CD8-positive, alpha-beta memory T cell (primary cell): Measurements from ENCODE around the gene DCAF11. TPM values are rescaled to one million over a fixed set of nuclear protein-coding genes. Genes with fewer than 3 reads are reported as not detected.

Source experiments
- CTCF ChIA-PET: fragments of 350-600 bp; sonication (Branson Sonifier 250); formaldehyde crosslinking; loops from one replicate; lab custom pipeline; 2021; ENCODE audit warnings: antibody characterized with exemption; lab: Charles Lee
- POLR2A ChIA-PET: fragments of 350-600 bp; sonication (Branson Sonifier 250); formaldehyde crosslinking; loops from one replicate; lab custom pipeline; 2021; ENCODE audit warnings: antibody characterized with exemption; lab: Charles Lee
- DNase-seq, 5 donors: peaks; one replicate each; pipeline versions ENCODE4 v3.0.0 to v3.0.0-alpha.2; 2020 to 2022; ENCODE audit warnings: mixed read lengths in 1 of 5
- H3K27ac ChIP-seq: one replicate; pipeline ENCODE4 v1.7.0; 2013; ENCODE audit warnings: low read depth, mild to moderate bottlenecking, low read length, moderate library complexity
- H3K27me3 ChIP-seq: 2 replicates; pipeline ENCODE4 v1.7.0; 2013; ENCODE audit warnings: low read length, mild to moderate bottlenecking; ENCODE audit not compliant: insufficient read depth, poor library complexity, severe bottlenecking
- H3K36me3 ChIP-seq: 2 replicates; pipeline ENCODE4 v1.7.0; 2013; ENCODE audit warnings: mild to moderate bottlenecking, low read length, moderate library complexity; ENCODE audit not compliant: insufficient read depth
- H3K4me1 ChIP-seq: 2 replicates; pipeline ENCODE4 v1.7.0; 2013; ENCODE audit warnings: mild to moderate bottlenecking, low read length, moderate library complexity; ENCODE audit not compliant: insufficient read depth
- H3K4me3 ChIP-seq: 2 replicates; pipeline ENCODE4 v1.7.0; 2013; ENCODE audit warnings: mild to moderate bottlenecking, low read length
- H3K9me3 ChIP-seq: 2 replicates; pipeline ENCODE4 v1.7.0; 2013; ENCODE audit warnings: mild to moderate bottlenecking, low read length
- H3K27ac Mint-ChIP-seq, 8 donors: one replicate each; pipeline ENCODE4 v1.8.0; 2020 to 2021; ENCODE audit warnings: mixed read lengths in 8 of 8, mild to moderate bottlenecking in 6 of 8, inconsistent platforms in 3 of 8, moderate library complexity in 3 of 8
- H3K27me3 Mint-ChIP-seq, 2 donors: one replicate each; pipeline ENCODE4 v1.8.0; 2020 to 2021; ENCODE audit warnings: mixed read lengths in 2 of 2, mild to moderate bottlenecking in 1 of 2, moderate library complexity in 1 of 2
- H3K36me3 Mint-ChIP-seq, 3 donors: one replicate each; pipeline ENCODE4 v1.8.0; 2020 to 2021; ENCODE audit warnings: mixed read lengths in 3 of 3, inconsistent platforms in 1 of 3, mild to moderate bottlenecking in 1 of 3
- H3K4me1 Mint-ChIP-seq, 3 donors: one replicate each; pipeline ENCODE4 v1.8.0; 2020 to 2021; ENCODE audit warnings: mixed read lengths in 3 of 3, inconsistent platforms in 1 of 3, mild to moderate bottlenecking in 1 of 3
- H3K4me3 Mint-ChIP-seq, 7 donors: one replicate each; pipeline ENCODE4 v1.8.0; 2020 to 2021; ENCODE audit warnings: mixed read lengths in 7 of 7, mild to moderate bottlenecking in 6 of 7, moderate library complexity in 4 of 7, inconsistent platforms in 2 of 7
- H3K9me3 Mint-ChIP-seq, 5 donors: one replicate each; pipeline ENCODE4 v1.8.0; 2020 to 2022; ENCODE audit warnings: mixed read lengths in 5 of 5, mild to moderate bottlenecking in 3 of 5, moderate library complexity in 2 of 5, inconsistent platforms in 1 of 5
- polyA plus RNA-seq: library from polyadenylated mRNA; unstranded; fragments of 300-500 nt; fragmentation: Illumina TruSeq; gene quantifications from one replicate; pipeline ENCODE4 v1.2.3, GENCODE V29; 2021
- total RNA-seq, 2 experiments: library from RNA; stranded (reverse); gene quantifications; one replicate each; pipeline ENCODE4 v1.2.3, GENCODE V29; 2021

The DCAF11 gene
- total and polyA plus RNA-seq, 3 experiments from 2014 or later, result 69.0 to 83.9 (median 72.4) TPM

DNA sequence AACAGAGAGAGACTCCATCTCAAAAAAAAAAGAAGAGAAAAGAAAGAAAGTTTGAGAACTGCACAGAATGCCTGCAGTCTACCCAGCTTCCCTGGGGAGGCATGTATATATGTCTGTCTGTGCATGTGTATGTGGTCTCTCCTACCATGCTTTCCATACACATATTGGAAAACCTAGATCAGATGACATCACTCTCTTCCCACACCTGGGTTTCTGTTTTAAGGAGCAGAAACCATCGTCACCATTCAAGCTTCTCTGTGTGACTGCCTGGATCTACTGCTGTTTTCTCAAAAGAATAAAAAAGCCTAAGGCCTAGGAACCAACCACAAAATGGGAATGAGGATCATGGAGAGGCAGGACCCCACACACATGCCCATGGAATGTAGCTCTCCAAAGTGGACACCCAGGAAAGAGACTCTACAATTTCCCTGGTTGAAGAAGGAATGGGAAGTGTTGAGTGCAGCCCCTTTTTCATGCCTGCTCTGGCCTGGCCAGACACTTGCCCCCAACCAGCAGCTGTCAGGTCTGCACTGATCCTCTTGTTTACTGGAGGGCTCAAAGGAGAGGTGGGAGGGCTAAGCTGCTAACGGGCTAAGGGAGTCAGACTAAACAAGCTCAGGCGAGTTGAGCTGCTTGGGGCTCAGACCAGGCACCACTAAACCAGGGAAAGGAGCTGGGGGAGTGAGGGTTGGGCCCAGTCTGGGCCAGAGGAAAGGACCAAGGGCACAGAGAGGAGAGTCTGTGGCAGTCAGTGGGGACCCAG is 28.2 kb upstream of the DCAF11 start:
- H3K4me1 Mint-ChIP-seq, result peaks cover 9 to 19% (median 17%) of the 10 kb centered on the region in 3 donors
- no peak for DNase-seq
- H3K27me3 Mint-ChIP-seq, result no peaks in the 10 kb centered on the region
- ChIA-PET CTCF (interaction anchor here (1.5 to 8.6 kb wide), 2 partner anchors 22 to 29 kb away, joined by 8 to 67 read pairs; no protein-coding TSS in a partner anchor), POLR2A (interaction anchor here (0.7 kb wide), 1 partner anchor 28 kb away, joined by 3 read pairs; the partner anchor contains the start of genes DCAF11 and NRL)
- Histone ChIP-seq H3K4me1 (no peaks in the 10 kb centered on the region), H3K27me3 (no peaks in the 10 kb centered on the region), H3K36me3 (no peaks in the 10 kb centered on the region), H3K4me3 (no peak overlapping the region), H3K27ac (no peak overlapping the region), H3K9me3 (no peaks in the 10 kb centered on the region)
- peak overlapping the region in 1 of 8 donors; percentile 43 for H3K27ac Mint-ChIP-seq
- peak overlapping the region in 1 of 7 donors; percentile 29 for H3K4me3 Mint-ChIP-seq
- peaks cover 0 to 1% (median 0%) of the 10 kb centered on the region in 3 donors for H3K36me3 Mint-ChIP-seq
- H3K9me3 Mint-ChIP-seq, result no peaks in the 10 kb centered on the region

DNA sequence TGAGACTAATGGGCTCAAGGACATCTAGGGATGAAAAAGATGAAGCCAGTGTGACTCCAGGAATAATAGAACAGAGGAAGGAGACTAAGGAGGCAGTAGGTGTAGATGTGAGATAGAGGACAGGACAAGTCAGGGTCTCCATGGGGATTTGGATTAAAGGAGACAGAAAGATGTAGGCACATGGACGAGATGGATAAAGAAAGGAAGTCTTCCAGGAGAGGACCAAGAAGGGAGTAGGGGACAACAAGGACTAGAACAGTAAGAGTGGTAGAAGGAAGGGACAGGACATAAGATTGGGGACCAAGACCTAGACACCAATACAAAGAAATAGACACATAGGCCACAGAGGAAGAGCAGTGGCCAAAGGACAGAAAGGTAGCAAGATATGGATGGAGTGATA is 27.6 kb upstream of the DCAF11 start:
- H3K4me3 Mint-ChIP-seq, result peak overlapping the region in 1 of 7 donors; percentile 50
- no peaks in the 10 kb centered on the region for H3K4me1 ChIP-seq
- no peak overlapping the region for H3K27ac ChIP-seq
- ChIA-PET POLR2A (interaction anchor here (0.7 kb wide), 1 partner anchor 28 kb away, joined by 3 read pairs; the partner anchor contains the start of genes DCAF11 and NRL), CTCF (interaction anchor here (1.5 to 8.6 kb wide), 2 partner anchors 22 to 29 kb away, joined by 8 to 67 read pairs; no protein-coding TSS in a partner anchor)
- H3K27me3 ChIP-seq, result no peaks in the 10 kb centered on the region
- H3K9me3 ChIP-seq, result no peaks in the 10 kb centered on the region
- H3K36me3 ChIP-seq, result no peaks in the 10 kb centered on the region
- H3K27ac Mint-ChIP-seq, result peak overlapping the region in 4 of 8 donors; percentile 2 to 43 (median 6)
- peaks cover 7 to 16% (median 13%) of the 10 kb centered on the region in 3 donors for H3K4me1 Mint-ChIP-seq
- DNase-seq, result no peak
- no peaks in the 10 kb centered on the region for H3K27me3 Mint-ChIP-seq
- H3K9me3 Mint-ChIP-seq, result no peaks in the 10 kb centered on the region
- no peak overlapping the region for H3K4me3 ChIP-seq
- no peaks in the 10 kb centered on the region for H3K36me3 Mint-ChIP-seq

DNA sequence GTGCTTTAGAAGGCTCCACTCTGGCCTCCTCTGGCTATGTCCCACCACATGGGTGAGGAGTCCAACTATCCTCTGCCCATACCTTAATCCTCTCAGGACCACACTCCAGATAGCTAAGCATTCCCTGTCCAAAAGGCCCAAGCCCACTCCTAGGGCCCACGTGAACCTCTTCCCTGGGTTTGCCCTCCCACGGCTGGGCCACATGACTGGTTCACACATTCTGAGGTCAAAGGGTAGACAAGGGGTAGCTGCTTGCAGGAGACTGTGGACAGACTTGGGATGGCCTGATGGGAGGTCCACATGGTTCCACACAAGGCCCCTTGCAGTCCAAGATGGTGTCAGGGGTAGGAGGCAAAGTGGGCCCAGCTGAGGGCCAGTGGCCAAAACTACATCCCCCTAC is 26.5 kb upstream of the DCAF11 start:
- Mint-ChIP-seq H3K4me1 (peaks cover 4 to 15% (median 11%) of the 10 kb centered on the region in 3 donors), H3K27me3 (no peaks in the 10 kb centered on the region), H3K27ac (no peak overlapping the region), H3K36me3 (no peaks in the 10 kb centered on the region), H3K4me3 (no peak overlapping the region), H3K9me3 (no peaks in the 10 kb centered on the region)
- no peak overlapping the region for H3K4me3 ChIP-seq
- ChIA-PET CTCF (interaction anchor here (1.0 to 12.1 kb wide), 4 partner anchors 17 to 73 kb away, joined by 3 to 185 read pairs (median 59); partner anchors contain the start of gene IRF9), POLR2A (no interaction called here)
- no peaks in the 10 kb centered on the region for H3K27me3 ChIP-seq
- H3K4me1 ChIP-seq, result no peaks in the 10 kb centered on the region
- no peak for DNase-seq
- H3K27ac ChIP-seq, result no peak overlapping the region
- H3K9me3 ChIP-seq, result no peaks in the 10 kb centered on the region
- H3K36me3 ChIP-seq, result no peaks in the 10 kb centered on the region

DNA sequence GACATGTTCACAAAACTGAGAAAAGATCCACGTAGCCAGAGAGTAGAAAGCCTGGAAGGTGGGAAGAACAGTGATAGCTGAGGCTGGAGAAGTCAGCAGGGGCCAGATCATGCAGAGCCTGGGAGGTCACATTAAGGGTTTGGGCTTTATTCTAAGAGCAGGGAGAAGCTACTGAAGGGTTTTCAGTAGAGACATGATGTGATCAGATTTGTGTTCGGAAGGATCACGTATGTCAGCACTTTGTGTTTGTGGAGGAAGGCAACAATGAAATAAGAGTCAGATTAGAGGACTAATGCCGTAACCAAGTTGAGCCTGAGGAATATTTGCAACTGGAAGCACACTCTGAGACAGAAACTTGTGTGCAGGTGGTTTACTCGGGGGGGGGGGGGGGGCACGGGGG is 24.7 kb upstream of the DCAF11 start:
- Histone ChIP-seq H3K4me1 (peaks cover 5% of the 10 kb centered on the region), H3K27ac (no peak overlapping the region), H3K9me3 (no peaks in the 10 kb centered on the region), H3K36me3 (no peaks in the 10 kb centered on the region), H3K4me3 (no peak overlapping the region), H3K27me3 (no peaks in the 10 kb centered on the region)
- Mint-ChIP-seq H3K4me1 (peaks cover 14 to 23% (median 22%) of the 10 kb centered on the region in 3 donors), H3K36me3 (peaks cover 0 to 5% (median 0%) of the 10 kb centered on the region in 3 donors), H3K27me3 (no peaks in the 10 kb centered on the region), H3K4me3 (no peak overlapping the region), H3K9me3 (no peaks in the 10 kb centered on the region), H3K27ac (peak overlapping the region in 1 of 8 donors; percentile 5)
- ChIA-PET CTCF (interaction anchor here (0.7 to 12.1 kb wide), 17 partner anchors 9 to 115 kb away, joined by 3 to 185 read pairs (median 5); partner anchors contain the start of genes CARMIL3, DCAF11, DHRS4L2 and IRF9), POLR2A (interaction anchor here (0.6 to 0.9 kb wide), 3 partner anchors 8 to 21 kb away, joined by 3 to 5 read pairs (median 4); no protein-coding TSS in a partner anchor)
- DNase-seq, result no peak

DNA sequence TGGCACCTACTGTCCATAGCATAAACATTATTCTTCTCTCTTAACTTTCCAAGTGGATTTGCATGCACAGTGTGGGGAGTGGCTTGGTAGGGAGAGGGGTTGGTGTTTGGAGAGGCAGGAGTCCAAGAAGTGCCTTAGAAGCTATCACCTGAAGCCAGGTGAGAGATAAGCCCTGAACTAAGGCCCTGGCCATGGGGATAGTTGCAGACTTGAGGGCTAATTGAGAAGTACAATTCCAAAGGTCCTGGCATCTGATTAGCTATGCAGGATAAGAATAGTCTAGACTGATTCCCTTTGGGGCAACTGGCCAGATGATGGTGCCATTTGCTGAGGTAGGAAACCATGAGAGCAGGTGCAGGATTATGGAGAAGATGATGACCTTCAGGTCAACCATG is 22.5 kb upstream of the DCAF11 start:
- no peaks in the 10 kb centered on the region for H3K36me3 ChIP-seq
- Mint-ChIP-seq H3K9me3 (no peaks in the 10 kb centered on the region), H3K27me3 (no peaks in the 10 kb centered on the region), H3K4me3 (peak overlapping the region in 6 of 7 donors; percentile 5 to 99 (median 80)), H3K36me3 (peaks cover 0 to 12% (median 1%) of the 10 kb centered on the region in 3 donors), H3K27ac (peak overlapping the region in 4 of 8 donors; percentile 38 to 76 (median 52)), H3K4me1 (peaks cover 28 to 37% (median 37%) of the 10 kb centered on the region in 3 donors)
- no peaks in the 10 kb centered on the region for H3K27me3 ChIP-seq
- POLR2A ChIA-PET, result interaction anchor here (1.5 to 4.9 kb wide), 2 partner anchors 11 to 23 kb away, joined by 5 to 29 read pairs; partner anchors contain the start of genes DCAF11 and NRL
- no peak overlapping the region for H3K4me3 ChIP-seq
- DNase-seq, result no peak
- CTCF ChIA-PET, result interaction anchor here (0.9 to 12.1 kb wide), 7 partner anchors 11 to 78 kb away, joined by 3 to 185 read pairs (median 6); partner anchors contain the start of genes DCAF11, EMC9, NRL and PSME1
- no peak overlapping the region for H3K27ac ChIP-seq
- no peaks in the 10 kb centered on the region for H3K9me3 ChIP-seq
- H3K4me1 ChIP-seq, result peaks cover 16% of the 10 kb centered on the region

DNA sequence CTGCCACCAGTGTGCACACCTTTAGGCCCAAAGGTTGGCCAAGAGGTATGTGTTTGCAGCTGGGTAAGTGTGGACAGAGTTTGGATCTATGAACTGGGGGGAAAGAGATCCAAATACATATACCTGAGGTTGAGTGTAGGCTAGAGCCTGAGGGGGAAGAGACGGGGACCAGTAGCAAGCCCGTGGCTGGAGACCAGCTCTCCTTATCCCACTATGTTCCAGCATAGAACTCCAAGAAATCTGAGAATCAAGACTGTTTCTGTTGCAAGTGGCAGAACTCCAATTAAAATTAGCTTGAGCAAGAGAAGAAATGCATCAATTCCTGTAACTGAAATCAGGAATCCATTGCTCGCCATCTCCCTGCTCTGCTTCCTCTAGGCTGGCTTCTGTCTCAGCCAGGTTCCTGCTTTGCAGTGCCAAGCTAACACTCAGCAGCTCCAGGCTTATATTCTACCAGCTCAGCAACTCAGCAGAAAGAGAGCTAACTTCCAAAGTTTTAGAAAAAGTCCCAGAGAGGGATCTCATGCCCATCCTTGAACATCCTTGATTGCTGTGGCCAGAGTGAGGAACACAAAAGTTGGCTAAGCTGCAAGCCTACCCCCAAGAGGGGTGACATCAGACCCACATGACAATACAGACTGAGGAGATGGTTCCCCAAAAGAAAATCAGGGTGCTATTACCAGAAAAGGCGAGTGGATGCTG is 21.9 kb upstream of the DCAF11 start:
- no peak for DNase-seq
- Mint-ChIP-seq H3K4me3 (peak overlapping the region; percentile 93 to 99 (median 97)), H3K27me3 (no peaks in the 10 kb centered on the region), H3K36me3 (peaks cover 0 to 12% (median 1%) of the 10 kb centered on the region in 3 donors), H3K4me1 (peaks cover 28 to 37% (median 37%) of the 10 kb centered on the region in 3 donors), H3K9me3 (no peaks in the 10 kb centered on the region), H3K27ac (peak overlapping the region; percentile 32 to 98 (median 90))
- Histone ChIP-seq H3K4me3 (no peak overlapping the region), H3K27ac (no peak overlapping the region), H3K27me3 (no peaks in the 10 kb centered on the region), H3K4me1 (peaks cover 16% of the 10 kb centered on the region), H3K36me3 (no peaks in the 10 kb centered on the region), H3K9me3 (no peaks in the 10 kb centered on the region)
- CTCF ChIA-PET, result interaction anchor here (0.8 to 12.1 kb wide), 10 partner anchors 11 to 150 kb away, joined by 3 to 185 read pairs (median 4); partner anchors contain the start of genes CARMIL3, DCAF11, EMC9 and NRL
- POLR2A ChIA-PET, result interaction anchor here (1.5 to 4.9 kb wide), 2 partner anchors 12 to 22 kb away, joined by 5 to 29 read pairs; partner anchors contain the start of genes DCAF11 and NRL

DNA sequence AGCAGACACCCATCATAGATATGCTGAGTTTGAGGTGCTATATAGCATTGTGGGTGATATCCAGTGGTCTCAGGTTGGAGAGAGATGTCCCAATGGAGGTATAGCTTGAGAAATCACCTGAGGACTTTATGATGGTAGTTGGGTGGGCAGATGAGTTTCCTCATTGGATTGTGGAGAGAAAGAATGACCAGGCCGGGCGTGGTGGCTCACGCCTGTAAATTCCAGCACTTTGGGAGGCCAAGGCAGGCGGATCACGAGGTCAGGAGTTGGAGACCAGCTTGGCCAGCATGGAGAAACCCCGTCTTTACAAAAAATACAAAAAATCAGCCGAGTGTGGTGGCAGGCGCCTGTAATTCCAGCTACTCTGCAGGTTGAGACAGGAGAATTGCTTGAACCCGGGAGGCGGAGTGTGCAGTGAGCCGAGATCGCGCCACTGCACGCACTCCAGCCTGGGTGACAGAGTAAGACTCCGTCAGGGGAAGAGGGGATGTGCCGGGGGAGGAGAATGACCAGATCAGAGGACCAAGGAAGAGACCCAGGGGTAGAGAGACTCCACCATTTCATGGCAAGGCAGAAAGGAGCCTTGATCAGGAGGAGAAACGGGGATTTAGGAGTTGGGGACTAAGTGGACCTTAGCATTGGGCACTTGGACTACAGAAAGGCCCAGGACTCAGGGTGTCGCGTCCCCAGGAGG is 21.2 kb upstream of the DCAF11 start:
- H3K4me3 ChIP-seq, result peak overlapping the region; percentile 93
- H3K27ac Mint-ChIP-seq, result peak overlapping the region; percentile 65 to 98 (median 90)
- no peaks in the 10 kb centered on the region for H3K9me3 Mint-ChIP-seq
- ChIA-PET CTCF (interaction anchor here (0.8 to 12.1 kb wide), 7 partner anchors 12 to 149 kb away, joined by 3 to 185 read pairs (median 5); partner anchors contain the start of genes CARMIL3 and TINF2), POLR2A (interaction anchor here (1.0 to 4.9 kb wide), 3 partner anchors 12 to 22 kb away, joined by 7 to 29 read pairs (median 26); partner anchors contain the start of genes DCAF11 and NRL)
- peaks cover 28 to 37% (median 37%) of the 10 kb centered on the region in 3 donors for H3K4me1 Mint-ChIP-seq
- H3K27me3 ChIP-seq, result no peaks in the 10 kb centered on the region
- H3K36me3 Mint-ChIP-seq, result peaks cover 0 to 16% (median 1%) of the 10 kb centered on the region in 3 donors
- H3K9me3 ChIP-seq, result no peaks in the 10 kb centered on the region
- H3K4me1 ChIP-seq, result peaks cover 16% of the 10 kb centered on the region
- no peaks in the 10 kb centered on the region for H3K27me3 Mint-ChIP-seq
- no peaks in the 10 kb centered on the region for H3K36me3 ChIP-seq
- H3K27ac ChIP-seq, result peak overlapping the region; percentile 83
- no peak for DNase-seq
- peak overlapping the region; percentile 93 to 99 (median 97) for H3K4me3 Mint-ChIP-seq
